Testis (tissue), 2 donors: ENCODE measurements around the gene TMEM35A.

Experiments
- POLR2A ChIP-seq: fragments of 450-650 bp; IDR thresholded peaks from one replicate; pipeline ENCODE4 v1.6.1; 2017; ENCODE audit warnings: antibody characterized with exemption, mild to moderate bottlenecking, moderate library complexity
- TF ChIP-seq, protein P1 (sequence below), 3 experiments: fragments of 450-650 bp in 2 of 3; fragments of 200-600 bp in 1 of 3; sonication (generic) in 1 of 3; IDR thresholded peaks; one replicate each; pipeline ENCODE4 v1.5.1; 2016 to 2019; ENCODE audit warnings: antibody characterized with exemption in 3 of 3, mild to moderate bottlenecking in 2 of 3, moderate library complexity in 1 of 3

DNA sequence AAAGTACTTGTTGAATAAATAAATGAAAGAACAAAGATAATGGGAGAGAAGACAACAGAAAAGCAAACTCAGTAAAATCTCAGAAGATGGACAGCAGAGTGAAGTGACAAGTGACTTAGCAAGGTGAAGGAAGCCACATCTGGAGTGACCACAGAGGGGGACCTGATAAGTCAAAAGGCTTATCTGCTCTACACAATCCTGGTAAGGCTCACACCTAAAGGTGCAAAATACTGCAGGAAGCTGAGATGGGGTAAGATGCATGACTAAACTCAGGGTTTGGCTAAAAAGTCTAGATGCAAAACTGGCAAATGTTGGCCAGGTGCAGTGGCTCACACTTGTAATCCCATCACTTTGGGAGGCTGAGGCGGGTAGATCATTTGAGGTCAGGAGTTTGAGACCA lies 49.0 kb upstream of the TMEM35A start:
- TF ChIP-seq, protein P1, sequence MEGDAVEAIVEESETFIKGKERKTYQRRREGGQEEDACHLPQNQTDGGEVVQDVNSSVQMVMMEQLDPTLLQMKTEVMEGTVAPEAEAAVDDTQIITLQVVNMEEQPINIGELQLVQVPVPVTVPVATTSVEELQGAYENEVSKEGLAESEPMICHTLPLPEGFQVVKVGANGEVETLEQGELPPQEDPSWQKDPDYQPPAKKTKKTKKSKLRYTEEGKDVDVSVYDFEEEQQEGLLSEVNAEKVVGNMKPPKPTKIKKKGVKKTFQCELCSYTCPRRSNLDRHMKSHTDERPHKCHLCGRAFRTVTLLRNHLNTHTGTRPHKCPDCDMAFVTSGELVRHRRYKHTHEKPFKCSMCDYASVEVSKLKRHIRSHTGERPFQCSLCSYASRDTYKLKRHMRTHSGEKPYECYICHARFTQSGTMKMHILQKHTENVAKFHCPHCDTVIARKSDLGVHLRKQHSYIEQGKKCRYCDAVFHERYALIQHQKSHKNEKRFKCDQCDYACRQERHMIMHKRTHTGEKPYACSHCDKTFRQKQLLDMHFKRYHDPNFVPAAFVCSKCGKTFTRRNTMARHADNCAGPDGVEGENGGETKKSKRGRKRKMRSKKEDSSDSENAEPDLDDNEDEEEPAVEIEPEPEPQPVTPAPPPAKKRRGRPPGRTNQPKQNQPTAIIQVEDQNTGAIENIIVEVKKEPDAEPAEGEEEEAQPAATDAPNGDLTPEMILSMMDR (IDR thresholded peaks at IDR 0.05) = no peak
- TF ChIP-seq POLR2A = no peak
